ENCODE results near the gene PLEKHF1.
A peak's percentile ranks its signal among the peaks of the same experiment; 100 is the strongest.

The PLEKHF1 gene

GRCh38 chr19:29681422-29682235, 16.4 kb downstream of the PLEKHF1 start:
- no peak for DNase-seq

- no peak for DNase-seq
Observed at GRCh38 chr19:29682236-29682895, 17.1 kb downstream of the PLEKHF1 start.

GRCh38 chr19:29683009-29683408, 17.7 kb downstream of the PLEKHF1 start:
- no peak for DNase-seq

GRCh38 chr19:29685326-29685725, 20.1 kb downstream of the PLEKHF1 start:
- DNase-seq, result no peak

- no peak for DNase-seq
Observed at GRCh38 chr19:29686285-29686805, 21.1 kb downstream of the PLEKHF1 start.

- peak; percentile 71 for DNase-seq
Observed at GRCh38 chr19:29687244-29687896, 22.1 kb downstream of the PLEKHF1 start.

- no peak for DNase-seq
Observed at GRCh38 chr19:29687897-29688728, 22.9 kb downstream of the PLEKHF1 start.

- peak; percentile 53 for DNase-seq
Observed at GRCh38 chr19:29690842-29691241, 25.6 kb downstream of the PLEKHF1 start.

GRCh38 chr19:29694161-29694560, 28.9 kb downstream of the PLEKHF1 start:
- DNase-seq, result no peak

GRCh38 chr19:29694669-29695627, 29.7 kb downstream of the PLEKHF1 start:
- peak; percentile 84 for DNase-seq

GRCh38 chr19:29695765-29696564, 30.7 kb downstream of the PLEKHF1 start:
- no peak for DNase-seq

GRCh38 chr19:29696565-29696846, 31.2 kb downstream of the PLEKHF1 start:
- no peak for DNase-seq

- no peak for DNase-seq
Observed at GRCh38 chr19:29697523-29698261, 32.4 kb downstream of the PLEKHF1 start.

- no peak for DNase-seq
Observed at GRCh38 chr19:29699861-29700260, 34.6 kb downstream of the PLEKHF1 start.

GRCh38 chr19:29700498-29700897, 35.2 kb downstream of the PLEKHF1 start:
- no peak for DNase-seq

GRCh38 chr19:29702161-29702962, 37.1 kb downstream of the PLEKHF1 start:
- DNase-seq, result no peak

- no peak for DNase-seq
Observed at GRCh38 chr19:29702963-29703320, 37.7 kb downstream of the PLEKHF1 start.

- DNase-seq, result no peak
Observed at GRCh38 chr19:29704562-29705558, 39.6 kb downstream of the PLEKHF1 start.
